ENCODE measurements around the gene SYF2. TPM values are rescaled to one million over a fixed set of nuclear protein-coding genes. Genes with fewer than 3 reads are reported as not detected.

SYF2 gene
- total RNA-seq, 2 donors from 2014 or later: 46.5 to 51.0 TPM

- no peaks in the 10 kb centered on the region for H3K27me3 ChIP-seq (replicated peaks; ENCODE audit: insufficient read depth)
- no peaks in the 10 kb centered on the region for H3K9me3 ChIP-seq
- DNase-seq (ENCODE audit: low spot score): no peak
- no peak overlapping the region for H3K4me3 ChIP-seq
- H3K36me3 ChIP-seq: no peaks in the 10 kb centered on the region
- no peak for TF ChIP-seq POLR2A (IDR thresholded peaks at IDR 0.05)
- no peak for TF ChIP-seq CTCF (IDR thresholded peaks at IDR 0.05)
- TF ChIP-seq POLR2AphosphoS5 (IDR thresholded peaks at IDR 0.05): no peak
- 67% methylated on average over 2 of the region's 2 CpGs for WGBS
- H3K4me1 ChIP-seq (replicated peaks): no peaks in the 10 kb centered on the region
- no peak overlapping the region for H3K27ac ChIP-seq
- intact Hi-C loops (cut with DNase I): no loop called here
Measured at GRCh38 chr1:25208561-25209222, 23.6 kb downstream of the SYF2 start.

DNA sequence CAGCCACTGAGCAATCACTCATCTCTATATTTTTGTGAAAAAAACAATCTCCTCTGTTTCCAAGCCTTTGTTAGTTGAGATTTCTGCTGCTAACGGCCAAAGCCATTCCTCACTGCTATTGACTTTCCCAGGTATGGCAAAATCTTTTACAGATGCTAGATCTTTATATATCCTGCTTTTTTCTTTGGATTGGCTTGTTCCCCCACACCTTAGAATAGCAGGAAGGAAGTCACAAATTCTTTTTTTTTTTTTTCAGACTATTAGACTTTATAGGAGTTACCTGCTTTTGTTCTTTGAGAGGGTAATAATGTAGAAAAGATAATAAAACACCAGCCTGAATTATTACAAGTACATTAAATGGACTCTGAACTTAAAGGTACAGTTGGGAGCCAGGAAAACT, 24.2 kb downstream of the SYF2 start:
- intact Hi-C loops (cut with DNase I): no loop called here
- WGBS: 55% methylated on average over 1 of the region's 1 CpG
- DNase-seq (ENCODE audit: low spot score): no peak
- Histone ChIP-seq H3K4me3 (no peak overlapping the region), H3K27ac (no peak overlapping the region), H3K4me1 (replicated peaks) (no peaks in the 10 kb centered on the region), H3K9me3 (no peaks in the 10 kb centered on the region), H3K27me3 (replicated peaks; ENCODE audit: insufficient read depth) (no peaks in the 10 kb centered on the region), H3K36me3 (no peaks in the 10 kb centered on the region)
- TF ChIP-seq CTCF (IDR thresholded peaks at IDR 0.05) (no peak), POLR2A (IDR thresholded peaks at IDR 0.05) (no peak), POLR2AphosphoS5 (IDR thresholded peaks at IDR 0.05) (no peak)

DNA sequence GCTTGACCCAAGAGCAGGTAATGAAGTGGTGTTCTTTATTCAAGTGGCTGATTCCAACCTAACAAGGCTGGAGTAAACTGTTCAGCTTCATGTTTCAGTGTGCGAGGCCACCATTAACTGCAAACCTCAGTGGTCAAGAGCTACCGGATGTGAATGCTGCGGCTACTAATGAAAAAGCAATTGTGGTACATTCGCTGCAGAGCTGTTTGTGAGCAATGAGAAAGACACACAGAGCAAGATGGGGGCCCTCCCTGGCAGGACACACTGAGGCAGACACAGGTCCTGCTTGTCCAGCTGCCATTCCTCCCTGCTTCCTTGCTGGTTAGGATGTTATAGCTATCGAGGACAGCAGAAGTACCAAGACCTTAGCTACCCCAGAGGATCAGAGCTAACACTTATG, 26.1 kb downstream of the SYF2 start:
- intact Hi-C loops (cut with DNase I): no loop called here
- no peak overlapping the region for H3K27ac ChIP-seq
- TF ChIP-seq POLR2A (IDR thresholded peaks at IDR 0.05) (no peak), POLR2AphosphoS5 (IDR thresholded peaks at IDR 0.05) (no peak), CTCF (IDR thresholded peaks at IDR 0.05) (no peak)
- H3K9me3 ChIP-seq: no peaks in the 10 kb centered on the region
- WGBS: 94% methylated on average over 5 of the region's 5 CpGs
- no peaks in the 10 kb centered on the region for H3K36me3 ChIP-seq
- DNase-seq (ENCODE audit: low spot score): no peak
- H3K4me1 ChIP-seq (replicated peaks): no peaks in the 10 kb centered on the region
- H3K4me3 ChIP-seq: no peak overlapping the region
- H3K27me3 ChIP-seq (replicated peaks; ENCODE audit: insufficient read depth): no peaks in the 10 kb centered on the region

GRCh38 chr1:25205786-25206185, 26.5 kb downstream of the SYF2 start:
- 91% methylated on average over 5 of the region's 5 CpGs for WGBS
- TF ChIP-seq POLR2A (IDR thresholded peaks at IDR 0.05) (no peak), CTCF (IDR thresholded peaks at IDR 0.05) (no peak), POLR2AphosphoS5 (IDR thresholded peaks at IDR 0.05) (no peak)

More at GRCh38 chr1:25205786-25206185, 26.5 kb downstream of the SYF2 start:
- H3K27me3 ChIP-seq (replicated peaks; ENCODE audit: insufficient read depth): no peaks in the 10 kb centered on the region
- no peaks in the 10 kb centered on the region for H3K4me1 ChIP-seq (replicated peaks)
- no peak for DNase-seq (ENCODE audit: low spot score)
- H3K4me3 ChIP-seq: no peak overlapping the region
- H3K9me3 ChIP-seq: no peaks in the 10 kb centered on the region
- intact Hi-C loops (cut with DNase I): loop anchor here (2.0 kb wide), 1 partner anchor 357 kb away; no protein-coding TSS in a partner anchor
- no peak overlapping the region for H3K27ac ChIP-seq
- no peaks in the 10 kb centered on the region for H3K36me3 ChIP-seq
